HG03439 (cell line): ENCODE measurements around the gene ALLC.
"Not testable (repeated sequence)": the region's sequence is repeated elsewhere in the genome, so short reads cannot be mapped to it uniquely, and the experiment has no call there.

Experiments
- ATAC-seq: cut with Tn5 transposase; IDR thresholded peaks from one replicate; pipeline ENCODE4 v1.9.1; 2021; ENCODE audit warnings: mild to moderate bottlenecking, moderate library complexity; ENCODE audit not compliant: unreplicated experiment

Gene ALLC

GRCh38 chr2:3657881-3658280 lies at the start of gene ALLC:
Gene ALLC, plus strand, starts transcription at chr2:3658200. Its CDS starts 12,958 bp downstream, at chr2:3671158.
- no peak for ATAC-seq

- no peak for ATAC-seq
Observed at GRCh38 chr2:3608373-3609278, 49.4 kb upstream of the ALLC start.

DNA sequence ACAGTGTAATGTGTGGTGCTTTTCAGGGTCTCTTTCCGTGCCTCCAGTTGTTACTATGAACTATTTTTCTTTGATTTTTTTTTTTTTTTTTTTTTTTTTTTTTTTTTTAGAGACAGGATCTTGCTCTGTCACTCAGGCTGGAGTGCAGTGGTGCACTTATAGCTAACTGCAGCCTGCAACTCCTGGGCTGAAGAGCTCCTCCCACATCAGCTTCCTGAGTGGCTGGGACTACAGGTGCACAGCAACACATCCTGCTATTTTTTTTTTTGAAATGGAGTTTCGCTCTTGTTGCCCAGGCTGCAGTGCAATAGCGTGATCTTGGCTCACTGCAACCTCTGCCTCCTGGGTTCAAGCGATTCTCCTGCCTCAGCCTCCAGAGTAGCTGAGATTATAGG lies 48.7 kb upstream of the ALLC start:
- not testable (repeated sequence) for ATAC-seq

- ATAC-seq: no peak
Observed at GRCh38 chr2:3610415-3610814, 47.6 kb upstream of the ALLC start.

- no peak for ATAC-seq
Observed at GRCh38 chr2:3610881-3611505, 47.0 kb upstream of the ALLC start.

- ATAC-seq: no peak
Observed at GRCh38 chr2:3611589-3611988, 46.4 kb upstream of the ALLC start.

GRCh38 chr2:3612639-3613523 lies 45.1 kb upstream of the ALLC start:
- no peak for ATAC-seq

- ATAC-seq: no peak
Observed at GRCh38 chr2:3613524-3613905, 44.5 kb upstream of the ALLC start.

- not testable (repeated sequence) for ATAC-seq
Observed at GRCh38 chr2:3614743-3615142, 43.3 kb upstream of the ALLC start.

DNA sequence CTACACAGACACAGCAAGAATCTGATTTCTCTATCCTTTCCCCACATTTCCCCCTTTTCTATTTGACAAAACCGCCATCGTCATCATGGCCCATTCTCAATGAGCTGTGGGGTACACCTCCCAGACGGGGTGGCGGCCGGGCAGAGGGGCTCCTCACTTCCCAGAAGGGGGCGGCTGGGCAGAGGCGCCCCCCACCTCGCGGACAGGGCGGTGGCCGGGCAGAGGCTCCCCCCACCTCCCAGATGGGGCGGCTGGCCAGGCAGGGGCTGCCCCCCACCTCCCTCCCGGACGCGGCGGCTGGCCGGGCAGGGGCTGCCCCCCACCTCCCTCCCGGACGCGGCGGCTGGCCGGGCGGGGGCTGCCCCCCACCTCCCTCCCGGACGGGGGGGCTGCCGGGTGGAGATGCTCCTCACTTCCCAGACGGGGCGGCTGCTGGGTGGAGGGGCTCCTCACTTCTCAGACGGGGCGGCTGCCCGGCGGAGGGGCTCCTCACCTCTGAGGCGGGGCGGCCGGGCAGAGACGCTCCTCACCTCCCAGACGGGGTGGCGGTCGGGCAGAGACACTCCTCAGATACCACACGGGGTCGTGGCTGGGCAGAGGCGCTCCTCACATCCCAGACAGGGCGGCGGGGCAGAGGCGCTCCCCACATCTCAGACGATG lies 42.3 kb upstream of the ALLC start:
- not testable (repeated sequence) for ATAC-seq

- ATAC-seq: not testable (repeated sequence)
Observed at GRCh38 chr2:3616435-3617197, 41.4 kb upstream of the ALLC start.

DNA sequence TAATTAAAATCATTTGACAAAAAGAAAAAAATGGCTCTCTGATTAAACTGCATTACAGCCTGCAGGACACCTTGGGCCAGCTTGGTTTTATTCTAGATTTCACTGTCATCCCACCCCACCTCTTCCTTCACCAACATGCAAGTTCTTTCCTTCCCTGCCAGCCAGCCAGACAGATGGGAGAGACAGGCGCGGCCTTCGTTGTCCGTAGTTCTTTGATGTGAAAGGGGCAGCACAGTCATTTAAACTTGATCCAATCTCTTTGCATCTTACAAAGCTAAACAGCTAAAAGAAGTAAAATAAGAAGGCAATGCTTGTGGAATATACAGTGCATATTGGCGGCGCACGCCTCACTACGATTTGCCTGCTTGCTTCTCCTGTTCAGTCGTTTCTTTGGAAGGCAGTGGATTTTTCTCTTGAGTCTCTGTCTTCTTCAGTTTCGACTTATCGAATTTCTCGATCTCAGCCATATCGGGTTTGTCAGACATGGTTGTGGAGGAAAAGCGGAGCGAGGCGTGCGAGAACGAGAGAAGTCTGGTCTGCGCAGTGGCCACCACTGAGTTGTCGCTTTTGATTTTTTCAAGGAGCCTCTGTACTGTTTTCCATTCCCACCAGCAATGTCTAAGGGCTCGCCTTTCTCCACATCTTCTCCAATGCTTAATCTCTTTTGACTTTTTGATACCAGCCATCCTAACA lies 40.7 kb upstream of the ALLC start:
- no peak for ATAC-seq

GRCh38 chr2:3618367-3618766 lies 39.6 kb upstream of the ALLC start:
- ATAC-seq: no peak

DNA sequence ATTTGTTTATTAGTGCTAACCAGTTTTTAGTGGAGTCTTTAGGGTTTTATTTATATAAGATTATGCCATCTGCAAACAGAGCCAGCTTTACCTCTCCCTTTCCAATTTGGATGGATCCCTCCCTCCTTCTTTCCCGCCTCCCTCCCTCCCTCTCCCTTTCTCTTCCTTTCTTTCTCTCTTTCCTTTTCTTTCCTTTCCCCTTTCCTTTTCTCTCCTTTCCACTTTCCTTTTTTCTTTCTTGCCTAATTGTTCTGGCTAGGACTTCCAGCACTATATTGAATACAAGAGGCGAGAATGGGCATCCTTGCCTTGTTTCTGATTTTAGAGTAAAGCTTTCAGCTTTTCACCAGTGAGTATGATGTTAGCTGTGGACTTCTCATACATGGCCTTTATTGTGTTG lies 39.0 kb upstream of the ALLC start:
- ATAC-seq: no peak

DNA sequence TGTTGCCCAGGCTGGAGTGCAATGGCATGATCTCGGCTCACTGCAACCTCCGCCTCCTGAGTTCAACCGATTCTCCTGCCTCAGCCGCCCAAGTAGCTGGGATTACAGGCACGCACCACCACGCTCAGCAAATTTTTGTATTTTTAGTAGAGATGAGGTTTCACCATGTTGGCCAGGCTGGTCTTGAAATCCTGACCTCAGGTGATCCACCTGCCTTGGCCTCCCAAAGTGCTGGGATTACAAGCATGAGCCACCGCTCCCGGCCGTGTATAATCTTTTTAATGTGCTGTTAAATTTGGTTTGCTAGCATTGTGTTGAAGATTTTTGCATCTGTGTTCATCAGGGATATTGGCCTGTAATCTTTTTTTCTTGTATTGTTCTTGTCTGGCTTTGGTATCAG lies 38.3 kb upstream of the ALLC start:
- ATAC-seq: not testable (repeated sequence)

- no peak for ATAC-seq
Observed at GRCh38 chr2:3620834-3621233, 37.2 kb upstream of the ALLC start.

DNA sequence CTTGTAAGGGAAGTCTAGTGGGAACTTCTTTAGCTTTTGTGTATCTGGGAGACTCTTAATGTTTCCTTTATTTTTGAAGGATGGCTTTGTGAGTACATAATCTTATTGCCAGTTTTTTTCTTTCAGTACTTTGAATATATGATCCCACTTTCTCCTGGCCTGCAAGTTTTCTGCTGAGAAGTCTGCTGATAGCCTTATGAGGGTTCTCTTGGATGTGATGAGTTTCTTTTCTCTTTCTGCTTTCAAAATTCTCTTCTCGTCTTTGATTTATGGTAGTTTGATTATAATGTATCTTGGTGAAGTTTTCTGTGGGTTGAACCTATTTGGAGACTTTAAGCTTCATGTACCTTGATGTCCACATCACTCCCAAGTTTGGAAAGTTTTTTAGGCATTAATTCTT lies 35.0 kb upstream of the ALLC start:
- ATAC-seq: no peak

DNA sequence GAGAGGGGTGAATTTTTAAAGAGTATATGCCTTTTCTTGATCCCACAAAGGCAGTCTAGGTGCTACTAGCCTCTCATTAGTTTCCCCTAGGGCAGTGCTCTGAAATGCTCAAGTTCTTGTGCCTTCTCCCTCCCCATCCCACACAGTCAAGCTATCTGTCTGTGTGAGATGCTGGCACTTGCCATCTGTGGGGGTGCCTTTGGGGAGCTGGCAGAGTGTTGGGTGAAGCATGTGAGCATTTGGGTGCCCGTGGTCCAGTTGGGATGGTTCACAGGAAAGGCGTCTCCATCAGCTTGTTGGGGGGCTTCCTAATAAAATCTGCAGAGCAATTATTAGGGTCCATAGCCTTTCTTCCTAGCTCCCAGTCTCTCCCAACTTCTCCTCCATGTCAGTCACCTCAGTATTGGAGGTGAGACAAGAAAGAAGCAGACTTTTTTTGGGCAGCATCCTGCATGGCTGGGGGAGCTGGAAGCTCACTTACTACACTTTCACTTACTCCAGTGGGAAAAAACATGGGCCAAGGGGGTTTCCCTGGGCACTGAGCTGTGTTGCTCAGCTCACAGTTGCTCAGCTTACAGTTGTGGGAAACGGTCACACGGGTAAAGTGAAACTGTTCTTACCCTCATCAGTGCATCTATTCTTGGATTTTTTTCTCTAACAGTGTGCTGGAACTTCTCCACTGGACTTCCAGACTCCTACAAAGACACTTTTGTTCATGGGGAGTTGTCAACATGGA lies 33.8 kb upstream of the ALLC start:
- no peak for ATAC-seq

GRCh38 chr2:3625186-3625585 lies 32.8 kb upstream of the ALLC start:
- no peak for ATAC-seq
